Kasumi-1 (cell line): ENCODE measurements around the gene MGST1.

Experiments used
- DNase-seq, 2 experiments: peaks; one replicate each; lab custom pipeline; 2025; lab: John Stamatoyannopoulos, UW

Gene MGST1

DNA sequence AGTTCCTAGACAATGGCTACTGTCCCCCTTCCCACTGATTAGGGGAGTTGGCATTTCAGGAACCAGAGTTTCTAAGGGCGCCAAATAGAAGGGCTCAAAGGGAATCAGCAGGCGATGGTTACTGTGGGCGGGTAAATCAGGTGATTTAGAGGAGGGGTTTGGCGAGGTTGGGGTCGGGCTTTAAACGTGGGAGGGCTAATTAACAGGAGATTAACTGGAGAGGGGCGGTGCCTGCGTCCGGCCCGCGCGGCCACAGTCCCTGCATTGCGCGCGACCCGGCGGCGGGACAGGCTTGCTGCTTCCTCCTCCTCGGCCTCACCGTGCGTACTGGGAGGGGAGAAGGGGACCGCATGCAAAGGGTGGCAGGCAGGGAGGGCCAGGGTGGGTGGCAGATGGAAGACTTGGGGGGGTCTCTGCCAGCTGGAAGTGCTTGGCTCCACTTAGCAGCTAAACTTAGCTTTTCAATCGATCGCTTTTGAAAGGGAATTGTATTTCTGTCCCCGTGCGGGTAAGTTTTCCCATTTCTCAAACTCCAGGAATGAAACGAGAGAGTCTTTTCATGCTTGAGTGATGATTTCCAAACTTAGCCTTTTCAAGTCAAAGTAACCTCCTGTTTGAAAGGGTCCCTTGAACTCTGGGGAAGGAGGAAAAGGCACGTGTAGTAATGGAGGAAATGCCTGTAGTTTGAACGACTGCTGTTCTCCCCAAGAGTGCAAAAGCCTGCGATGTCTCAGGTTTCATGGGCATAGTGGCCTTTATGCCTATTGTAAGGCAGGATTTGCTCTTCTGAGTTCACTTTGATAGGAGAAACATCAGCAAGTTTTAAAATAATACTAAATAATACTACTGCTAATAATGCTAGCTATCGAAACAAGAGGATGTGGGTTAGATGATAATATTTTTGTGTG, at the start of gene MGST1:
Gene MGST1, plus strand, starts transcription at position 255 of the 908 bp plus-strand sequence. CDS start 6,608 bp downstream, outside the sequence.
- peak; percentile 53 to 58 for DNase-seq

DNA sequence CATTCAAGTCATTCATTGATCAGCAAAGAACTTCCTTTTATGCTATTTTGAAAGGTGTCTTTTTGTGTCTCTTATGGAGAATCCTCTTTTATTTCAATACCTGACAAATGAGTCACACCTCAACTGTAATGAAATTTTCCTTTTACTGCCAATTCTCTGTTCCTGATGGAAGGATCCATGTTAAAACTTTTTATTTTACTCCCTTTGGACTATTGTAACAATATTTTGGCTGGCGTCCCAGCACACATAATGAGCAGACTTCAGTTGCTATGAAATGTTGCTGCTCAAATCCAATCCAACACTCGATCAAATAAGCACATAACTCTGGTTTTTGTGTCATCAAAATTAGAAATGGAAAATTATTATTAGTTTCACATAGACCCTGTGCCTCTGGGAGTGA, 48.0 kb upstream of the MGST1 start:
- DNase-seq, result no peak

- DNase-seq, result no peak
These were observed 47.3 kb upstream of the MGST1 start for GRCh38 chr12:16300122-16300521.

DNA sequence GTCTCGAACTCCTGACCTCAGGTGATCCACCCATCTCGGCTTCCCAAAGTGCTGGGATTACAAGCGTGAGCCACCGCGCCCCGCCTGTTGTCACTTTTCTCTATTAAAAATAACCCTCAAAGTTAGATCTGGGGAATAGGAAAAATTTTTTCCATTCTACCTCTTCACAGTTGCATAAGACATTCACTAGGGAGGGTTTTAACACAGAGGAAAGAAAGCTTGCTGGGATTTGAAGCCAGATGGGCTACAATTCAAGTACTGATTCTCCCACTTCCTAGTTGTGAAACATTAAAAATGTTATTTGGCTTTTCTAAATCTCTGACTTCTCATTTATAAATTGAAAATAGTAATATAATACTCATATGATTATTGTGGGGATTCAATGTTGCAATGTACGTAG, 46.7 kb upstream of the MGST1 start:
- DNase-seq, result no peak

DNA sequence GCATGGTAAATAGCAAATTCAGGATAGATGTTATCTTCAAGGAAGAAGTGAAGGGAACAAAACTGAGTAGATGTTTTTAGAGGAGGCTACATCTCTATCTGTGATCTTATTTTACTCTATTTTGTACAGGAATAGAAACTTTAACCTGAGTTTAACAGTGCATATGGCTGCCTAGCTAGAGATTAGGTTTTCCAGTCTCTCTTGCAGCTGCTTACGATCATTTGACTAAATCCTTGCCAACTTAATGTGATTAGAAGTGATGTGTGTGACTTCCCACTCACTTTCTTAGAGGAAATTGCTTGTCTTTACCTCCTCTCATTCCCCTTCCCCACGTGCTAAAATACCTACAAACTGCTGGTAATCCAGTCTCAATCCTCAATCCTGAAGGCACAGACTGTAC, 43.5 kb upstream of the MGST1 start:
- DNase-seq, result no peak

GRCh38 chr12:16307856-16308475, 39.5 kb upstream of the MGST1 start:
- peak; percentile 38 to 47 for DNase-seq

DNA sequence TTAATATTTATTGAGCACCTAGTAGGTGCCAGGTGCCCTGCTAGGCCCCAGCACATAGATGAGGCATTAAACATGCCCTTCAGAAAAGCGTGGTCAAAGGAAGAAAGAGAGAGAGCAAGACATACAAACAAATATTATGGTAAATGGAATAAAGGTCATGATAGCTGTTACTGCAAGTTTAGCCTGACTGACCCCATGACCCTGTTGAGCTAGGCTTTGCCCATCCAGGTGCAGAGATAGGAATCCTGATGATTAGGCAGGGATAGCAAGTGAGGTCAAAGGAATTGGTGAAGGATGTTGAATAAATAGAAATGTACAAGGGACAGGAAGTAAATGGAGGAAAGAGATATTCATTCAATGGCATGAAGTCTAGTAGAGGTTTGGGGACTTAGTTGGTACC, 36.5 kb upstream of the MGST1 start:
- DNase-seq, result no peak

- no peak for DNase-seq
These were observed 24.4 kb upstream of the MGST1 start for GRCh38 chr12:16323010-16323409.

DNA sequence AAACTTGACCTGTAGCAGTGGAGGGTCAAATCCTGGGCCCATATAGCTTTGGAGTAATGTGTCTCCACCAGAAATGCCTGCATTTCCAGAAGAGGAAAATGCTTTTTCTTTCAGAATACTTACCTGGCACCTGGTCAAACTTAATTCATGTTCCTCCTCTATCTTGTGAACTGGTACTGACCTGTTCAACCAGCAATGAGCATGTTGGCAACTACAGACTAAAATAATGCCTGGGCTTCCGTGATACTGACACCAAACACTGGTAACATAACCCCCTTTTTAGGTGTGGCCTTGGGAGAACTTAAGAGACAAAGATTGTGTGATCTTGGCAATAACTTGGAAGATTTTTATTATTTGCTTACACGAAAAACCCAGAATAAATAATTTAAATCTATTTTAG, 23.8 kb upstream of the MGST1 start:
- no peak for DNase-seq

DNA sequence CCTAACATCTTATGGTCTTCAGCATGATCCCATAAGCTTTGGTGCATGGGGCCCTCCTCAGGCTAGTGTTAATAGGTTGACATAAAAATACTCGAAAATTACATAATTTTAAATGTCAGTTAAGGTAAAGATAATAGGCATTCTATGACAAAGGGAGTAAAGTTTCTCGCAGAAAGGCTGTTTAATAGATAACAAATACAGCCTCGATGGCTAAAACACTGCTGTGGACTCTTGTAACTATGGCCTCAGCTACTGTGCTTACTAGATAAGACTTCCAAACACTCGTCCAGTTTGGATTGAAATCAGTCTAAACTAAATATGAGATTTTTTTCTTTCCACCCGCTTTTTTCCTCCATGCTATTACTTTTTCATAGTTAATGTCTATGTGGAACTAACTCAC, 23.2 kb upstream of the MGST1 start:
- DNase-seq, result no peak

DNA sequence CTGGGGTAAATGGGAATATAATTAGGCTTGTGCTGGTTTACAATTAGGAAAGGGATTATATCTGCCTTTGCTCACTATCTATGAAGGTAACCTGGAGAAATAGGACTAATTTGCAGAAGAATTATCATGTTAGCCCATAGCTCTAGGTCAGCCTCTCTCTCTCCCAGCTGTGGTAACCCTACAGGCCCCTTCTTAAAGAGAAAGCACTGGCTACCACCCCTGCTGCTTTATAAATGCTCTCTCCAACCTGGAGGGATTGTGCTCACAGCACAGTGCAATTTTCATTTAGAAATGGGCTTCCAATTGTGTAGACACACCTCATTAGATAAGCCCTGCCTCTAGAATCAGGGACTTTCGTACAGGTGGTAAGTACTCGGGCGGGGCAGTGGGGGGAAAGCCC, 22.7 kb upstream of the MGST1 start:
- DNase-seq, result no peak

- no peak for DNase-seq
These were observed 22.0 kb upstream of the MGST1 start for GRCh38 chr12:16325426-16325825.

DNA sequence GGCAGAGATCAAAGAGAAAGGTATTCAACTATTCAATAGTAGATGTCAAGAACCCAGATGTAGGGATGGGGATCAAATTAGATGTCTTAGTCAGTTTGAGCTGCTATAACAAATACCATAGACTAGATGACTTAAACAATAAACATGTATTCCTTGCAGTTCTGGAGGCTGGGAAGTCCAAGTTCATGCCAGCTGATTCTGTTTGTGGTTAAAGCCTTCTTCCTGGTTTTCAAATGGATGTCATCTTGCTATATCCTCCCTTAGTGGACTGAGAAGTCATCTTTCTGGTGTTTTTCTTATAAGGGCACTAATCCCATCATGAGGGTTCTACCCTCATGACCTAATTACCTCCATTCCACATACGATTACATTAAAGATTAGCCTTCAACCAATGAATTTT, 19.5 kb upstream of the MGST1 start:
- no peak for DNase-seq

GRCh38 chr12:16329594-16329993, 17.9 kb upstream of the MGST1 start:
- DNase-seq, result no peak

GRCh38 chr12:16330560-16330959, 16.9 kb upstream of the MGST1 start:
- no peak for DNase-seq

GRCh38 chr12:16331998-16332397, 15.4 kb upstream of the MGST1 start:
- DNase-seq, result no peak

GRCh38 chr12:16335838-16336237, 11.6 kb upstream of the MGST1 start:
- no peak for DNase-seq

GRCh38 chr12:16344269-16344668, 3.2 kb upstream of the MGST1 start:
- DNase-seq, result no peak

GRCh38 chr12:16345105-16345504, 2.3 kb upstream of the MGST1 start:
- DNase-seq, result no peak

DNA sequence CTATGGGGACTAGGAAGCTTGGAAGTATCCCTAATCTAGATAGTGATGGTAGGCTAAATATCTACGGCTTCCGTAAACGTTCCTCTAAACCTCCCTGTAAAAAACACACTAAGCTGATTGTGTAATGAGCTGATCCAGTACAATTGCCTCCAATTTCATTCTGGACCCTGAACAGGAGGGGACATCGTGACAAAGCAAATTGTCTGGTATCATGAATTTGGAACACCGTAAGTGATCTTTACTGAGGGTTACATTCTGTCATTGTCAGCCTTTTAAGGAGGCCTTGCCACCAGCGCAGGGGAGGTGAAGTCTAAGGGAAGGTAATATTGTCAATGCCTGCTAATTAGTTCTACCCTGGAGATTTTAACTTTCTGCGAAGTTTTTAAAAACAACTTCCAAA, 487 bp upstream of the MGST1 start:
- no peak for DNase-seq

- no peak for DNase-seq
These were observed 1.1 kb downstream of the MGST1 start for GRCh38 chr12:16348435-16349130.

DNA sequence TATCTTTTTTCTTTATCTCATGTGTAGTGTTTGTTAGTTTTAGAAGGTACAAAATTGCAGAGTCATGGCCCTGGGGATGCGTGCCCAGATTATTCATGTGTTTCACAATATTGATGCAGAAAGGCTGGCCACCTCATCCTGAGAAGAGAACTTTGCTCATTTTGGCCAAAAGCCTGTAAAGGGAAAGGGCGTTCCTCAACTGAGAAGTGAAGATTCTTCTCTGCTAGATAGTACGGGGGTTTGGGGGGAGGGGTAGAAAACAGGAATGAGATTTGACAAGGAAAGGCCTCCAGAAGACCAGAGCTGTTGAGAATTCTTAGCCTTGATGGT, 1.7 kb downstream of the MGST1 start:
- peak in 1 of 2 experiments; percentile 15 for DNase-seq

- no peak for DNase-seq
These were observed 3.2 kb downstream of the MGST1 start for GRCh38 chr12:16350682-16351081.
